HG03558 (cell line): Measurements from ENCODE around the gene MYT1.

Experiments
- ATAC-seq: cut with Tn5 transposase; IDR thresholded peaks from one replicate; pipeline ENCODE4 v1.9.1; 2021; ENCODE audit warnings: moderate number of reproducible peaks; ENCODE audit not compliant: unreplicated experiment; ENCODE audit errors: extremely low read depth

Gene MYT1

DNA sequence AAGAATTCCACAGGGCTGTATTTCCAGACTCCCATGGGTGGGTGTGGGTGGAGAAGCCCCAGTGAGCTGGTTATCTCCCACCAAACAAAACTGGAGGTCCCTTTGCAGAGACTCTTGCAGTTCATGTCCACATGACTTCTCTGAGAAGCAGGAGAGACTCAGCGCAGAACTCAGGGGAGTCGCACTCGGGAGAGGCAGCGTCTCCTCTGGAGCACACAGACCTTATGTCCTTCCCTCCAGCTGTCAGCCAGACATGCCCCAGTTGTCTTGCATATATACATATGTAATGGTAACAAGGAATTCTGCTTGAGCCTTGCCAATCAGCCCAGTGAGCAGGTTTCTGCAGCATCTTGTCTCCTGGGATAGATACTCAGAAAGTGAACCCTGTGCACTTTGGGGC is 23.8 kb downstream of the MYT1 start:
- ATAC-seq, result no peak

DNA sequence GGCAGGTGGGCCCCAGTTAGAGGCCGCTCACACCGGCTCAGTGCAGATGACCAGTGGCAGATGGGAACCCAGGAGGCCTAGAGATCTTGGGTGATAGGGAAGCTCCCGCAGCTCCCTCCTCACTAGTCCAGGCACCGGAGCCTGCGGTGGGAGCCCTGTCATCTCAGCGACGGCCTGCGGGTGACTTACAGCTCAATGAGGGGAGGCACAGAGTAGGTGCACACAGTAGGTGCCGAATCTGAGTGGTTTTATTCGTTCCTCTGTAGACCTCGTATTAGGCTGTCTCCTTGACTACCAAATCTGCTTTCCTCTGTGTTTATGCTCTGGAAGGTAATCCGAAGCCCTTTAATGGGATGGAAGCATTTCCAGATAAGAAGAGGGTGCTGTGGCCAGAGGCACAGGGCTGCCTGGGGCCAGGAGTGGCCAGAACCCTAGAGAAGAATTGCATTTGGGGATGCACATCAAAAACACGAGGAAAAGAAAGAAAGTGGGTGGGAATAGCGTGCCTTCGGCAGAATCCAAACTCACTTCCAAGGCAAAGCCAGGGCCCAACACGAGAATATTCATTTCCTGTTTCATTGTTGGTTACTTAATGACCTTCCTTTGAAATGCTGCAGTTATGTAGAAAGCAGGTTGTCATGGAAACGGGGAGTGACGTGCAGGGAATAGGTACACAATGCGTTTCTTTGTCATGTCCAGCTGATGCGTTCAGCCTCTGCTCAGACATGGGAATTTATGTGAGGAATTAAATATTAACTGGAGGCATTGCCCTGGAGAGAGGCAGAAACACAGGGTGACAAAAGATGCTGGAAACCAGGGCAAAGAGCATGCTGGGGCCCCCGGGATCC is 24.7 kb downstream of the MYT1 start:
- ATAC-seq, result no peak

DNA sequence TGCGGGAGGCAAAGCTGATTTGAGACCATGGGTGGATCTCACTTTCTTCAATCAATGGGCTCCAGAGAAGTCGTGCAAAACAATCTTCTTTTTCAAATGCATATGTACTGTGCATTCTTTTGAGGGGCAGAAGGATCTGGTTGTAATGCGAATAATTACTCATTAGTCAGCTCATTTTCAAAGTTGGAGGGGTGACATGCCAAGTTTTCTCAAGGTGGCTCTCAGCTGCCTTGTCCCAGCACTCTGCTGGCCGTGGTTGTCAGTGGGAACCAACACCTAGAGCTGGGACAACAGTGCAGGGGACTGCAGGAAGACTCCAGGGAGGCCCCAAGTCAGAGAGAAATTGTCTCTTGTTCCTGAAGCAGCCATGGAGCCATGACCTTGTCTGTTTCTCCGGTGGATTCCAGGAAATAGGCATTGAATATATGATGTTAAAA is 25.3 kb downstream of the MYT1 start:
- no peak for ATAC-seq

DNA sequence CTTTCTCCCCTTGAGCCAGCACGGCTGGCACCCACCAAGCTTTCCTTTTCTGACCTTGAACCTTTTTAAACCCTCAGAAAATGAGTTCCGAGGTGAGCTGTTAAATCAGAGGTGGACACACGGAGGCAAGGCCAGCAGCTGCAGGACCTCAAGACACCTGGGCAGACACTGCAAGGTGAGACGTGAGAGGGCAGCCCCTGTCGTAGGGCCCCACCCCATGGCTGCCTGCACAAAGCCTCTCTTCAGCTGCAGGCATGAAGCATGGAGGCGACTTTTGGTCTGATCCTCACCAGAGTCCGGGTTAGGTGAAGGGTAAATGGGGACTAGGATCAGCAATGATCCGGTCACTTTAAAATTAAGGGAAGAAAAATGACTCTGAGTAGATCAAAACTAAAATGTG is 25.7 kb downstream of the MYT1 start:
- ATAC-seq, result no peak

DNA sequence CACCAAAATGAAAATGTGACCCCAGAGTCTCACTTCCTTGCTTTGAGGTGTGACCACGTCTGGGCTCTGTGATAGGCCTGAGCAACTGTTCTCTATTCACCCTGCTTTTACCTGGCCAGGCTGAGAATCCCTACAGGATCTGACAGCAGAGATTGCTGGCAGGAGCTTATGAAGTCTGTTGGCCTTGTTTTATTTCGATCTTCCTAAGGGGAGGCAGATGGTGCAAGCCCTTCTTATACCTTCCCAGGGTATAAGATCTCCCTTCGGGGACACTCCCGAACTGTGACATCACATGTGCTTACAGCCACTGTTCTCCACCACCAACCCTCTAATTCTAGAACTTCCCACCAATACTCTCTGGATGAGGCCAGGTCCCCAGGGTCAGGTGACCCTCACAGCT is 26.8 kb downstream of the MYT1 start:
- ATAC-seq, result no peak

DNA sequence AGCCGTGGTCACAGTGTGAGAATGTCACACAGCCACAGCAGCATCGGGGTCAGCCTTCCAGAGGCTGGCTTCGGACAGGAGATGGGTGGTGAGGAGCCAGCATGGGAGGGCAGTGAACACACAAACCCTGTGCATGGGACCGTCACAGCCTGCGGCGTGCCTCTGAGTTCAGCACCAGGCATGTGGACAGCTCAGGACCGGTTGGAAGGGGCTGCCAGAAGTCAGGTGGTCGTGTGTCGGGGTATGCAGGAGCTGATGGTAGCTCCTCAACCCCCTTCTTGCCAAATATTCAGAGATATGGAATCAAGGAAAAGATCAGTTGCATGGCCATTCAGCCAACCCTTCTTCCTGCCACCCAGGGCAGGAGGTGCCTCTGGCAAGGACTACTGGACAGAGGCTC is 28.2 kb downstream of the MYT1 start:
- ATAC-seq, result no peak

DNA sequence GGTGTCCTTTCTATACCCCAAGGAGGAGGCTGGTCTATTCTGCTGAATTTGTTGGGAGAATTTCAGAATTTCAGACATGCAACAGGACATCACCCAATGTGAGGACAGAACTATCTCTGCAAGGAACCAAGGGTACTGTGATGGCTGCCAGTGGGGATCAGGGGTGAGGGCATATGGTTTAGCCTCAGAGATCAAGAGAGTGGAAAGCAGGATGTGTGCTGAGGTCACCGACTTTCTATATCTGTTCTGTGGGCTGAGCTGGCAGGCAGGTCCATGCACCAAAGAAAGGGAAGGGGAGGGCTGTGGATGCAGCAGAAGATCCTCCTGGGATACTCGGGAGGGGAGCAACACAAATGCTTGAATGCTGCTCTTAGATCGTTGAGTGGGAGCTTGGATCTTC is 28.8 kb downstream of the MYT1 start:
- ATAC-seq, result no peak

DNA sequence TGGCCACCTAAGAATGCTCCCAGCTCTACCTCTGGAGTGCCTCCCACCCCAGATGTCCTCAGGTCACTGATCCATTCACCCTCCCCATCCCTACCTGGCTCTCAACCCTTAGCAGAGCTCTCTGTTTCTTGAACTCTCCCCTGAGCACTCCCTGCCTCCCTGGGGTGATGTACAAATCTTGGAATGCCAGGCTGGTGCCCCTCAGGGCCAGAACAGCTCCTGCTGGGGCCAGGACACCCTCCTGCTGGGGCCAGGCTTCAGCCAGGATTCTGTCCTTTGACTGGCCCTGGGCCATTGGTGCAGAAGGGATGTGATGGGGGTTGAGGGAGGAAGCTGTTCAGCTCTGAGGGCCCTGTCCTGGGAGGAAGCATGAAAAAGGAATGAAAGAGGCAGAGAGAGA is 30.0 kb downstream of the MYT1 start:
- ATAC-seq, result no peak

DNA sequence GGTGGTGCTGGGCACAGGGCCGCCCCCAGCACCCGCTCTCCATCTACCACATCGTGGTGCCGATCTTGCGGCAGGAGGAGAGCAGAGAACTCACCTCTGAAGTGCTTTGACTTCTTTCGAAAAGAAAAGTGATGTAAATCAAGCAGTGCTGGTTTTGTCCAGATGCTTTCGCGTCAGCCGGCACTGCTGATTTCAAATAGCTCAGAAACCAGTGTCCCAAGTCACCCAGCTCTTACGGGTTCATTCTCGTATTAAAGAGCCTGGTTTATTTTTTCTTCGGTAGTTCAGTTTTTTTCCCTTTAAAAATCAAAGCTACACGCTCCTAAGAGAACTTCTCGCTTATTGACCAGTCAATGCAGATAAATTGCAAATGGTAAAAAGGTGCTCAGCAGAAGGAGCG is 32.1 kb downstream of the MYT1 start:
- ATAC-seq, result no peak

DNA sequence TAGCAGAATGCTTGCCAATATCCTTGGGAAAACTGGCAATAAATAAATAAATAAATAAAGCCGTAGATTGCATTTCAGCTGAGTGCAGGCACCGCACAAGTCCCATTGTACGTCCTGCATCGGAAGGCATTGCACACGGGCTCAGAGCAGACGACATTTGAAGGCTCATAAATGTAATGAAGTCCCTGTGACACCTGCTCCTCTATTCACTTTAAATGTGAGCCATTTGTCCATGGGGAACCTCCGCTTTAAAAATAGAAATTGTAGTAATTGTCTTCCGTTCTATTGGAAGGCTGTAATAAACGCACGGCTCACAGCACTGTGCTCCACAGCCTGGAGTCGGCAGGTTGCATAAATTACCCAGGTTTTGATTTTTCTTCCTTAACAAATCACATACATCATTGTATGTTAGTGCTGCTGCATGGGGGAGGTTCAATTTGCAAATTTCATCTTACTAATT is 32.6 kb downstream of the MYT1 start:
- no peak for ATAC-seq

DNA sequence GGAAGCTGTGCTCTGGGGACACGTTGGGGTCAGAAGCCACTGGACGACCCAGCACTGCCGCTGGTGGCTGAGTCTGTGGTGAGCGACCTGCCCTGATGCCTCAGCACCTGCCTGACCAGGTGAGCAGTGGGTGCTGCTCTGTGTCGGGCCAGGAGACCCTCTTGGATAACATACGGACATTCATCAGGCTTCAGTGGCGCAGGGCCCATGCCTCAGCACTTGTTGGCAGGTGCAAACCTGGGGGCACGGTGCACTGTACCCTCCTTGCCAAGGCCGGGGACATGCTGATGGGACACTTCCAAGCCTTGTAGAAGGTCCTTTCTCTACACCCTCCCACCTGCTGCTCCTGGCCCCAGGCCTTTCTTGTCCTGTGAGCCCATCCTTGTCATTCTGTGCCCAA is 34.1 kb downstream of the MYT1 start:
- no peak for ATAC-seq

DNA sequence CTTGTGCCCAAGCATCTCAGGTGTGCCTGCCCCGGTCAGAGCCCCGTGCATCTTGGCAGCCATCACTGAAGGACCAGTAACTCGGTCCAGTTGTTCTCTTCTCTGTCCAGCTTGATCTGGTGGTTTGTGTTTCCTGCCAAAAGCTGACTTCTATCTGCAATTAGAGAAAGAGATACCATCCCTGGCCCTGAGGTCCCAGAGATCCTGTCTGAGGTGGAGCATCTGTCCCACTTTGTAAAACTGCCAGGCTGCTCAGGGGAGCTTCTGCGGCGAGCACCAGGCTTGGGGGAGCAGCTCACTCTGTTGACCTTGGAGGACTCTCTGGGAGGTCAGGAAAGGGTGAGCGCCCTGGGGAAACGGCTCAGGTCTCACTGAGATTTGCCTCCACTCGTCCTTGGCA is 35.1 kb downstream of the MYT1 start:
- ATAC-seq, result no peak

DNA sequence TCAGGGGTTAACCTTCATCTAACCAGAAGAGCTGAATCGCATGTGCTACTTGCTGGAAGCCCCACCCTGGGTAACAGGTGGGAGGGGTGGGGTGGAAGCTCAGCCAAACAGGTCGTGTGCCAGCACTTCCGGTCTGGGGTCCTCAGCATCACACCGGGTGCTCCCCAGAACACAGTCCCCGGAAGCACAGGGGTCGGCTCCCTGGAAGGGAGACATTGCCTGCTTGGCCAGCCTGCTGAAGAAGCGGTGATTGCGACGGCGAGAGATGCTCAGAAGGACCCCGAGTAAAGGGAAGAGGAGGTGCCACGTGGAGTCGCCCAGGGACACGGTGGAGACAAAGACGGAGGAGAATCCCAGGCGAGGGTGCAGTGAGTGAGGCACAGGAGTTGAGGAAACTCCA is 36.5 kb downstream of the MYT1 start:
- ATAC-seq, result no peak

DNA sequence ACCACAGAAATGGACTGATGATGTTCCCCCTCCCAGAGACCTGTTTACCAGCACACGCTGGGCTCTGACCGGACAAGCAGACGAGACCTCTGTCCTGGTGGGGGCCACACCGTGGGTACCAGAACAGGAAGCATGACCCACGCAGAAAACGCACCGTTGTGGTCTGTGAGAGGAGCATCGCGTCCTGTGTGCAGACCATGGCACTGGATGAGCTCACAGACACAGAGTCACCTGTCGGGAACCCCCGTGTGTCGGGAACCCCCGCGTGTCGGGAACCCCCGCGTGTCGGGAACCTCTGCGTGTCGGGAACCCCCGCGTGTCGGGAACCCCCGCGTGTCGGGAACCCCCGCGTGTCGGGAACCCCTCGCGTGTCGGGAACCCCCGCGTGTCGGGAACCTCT is 37.4 kb downstream of the MYT1 start:
- no peak for ATAC-seq

DNA sequence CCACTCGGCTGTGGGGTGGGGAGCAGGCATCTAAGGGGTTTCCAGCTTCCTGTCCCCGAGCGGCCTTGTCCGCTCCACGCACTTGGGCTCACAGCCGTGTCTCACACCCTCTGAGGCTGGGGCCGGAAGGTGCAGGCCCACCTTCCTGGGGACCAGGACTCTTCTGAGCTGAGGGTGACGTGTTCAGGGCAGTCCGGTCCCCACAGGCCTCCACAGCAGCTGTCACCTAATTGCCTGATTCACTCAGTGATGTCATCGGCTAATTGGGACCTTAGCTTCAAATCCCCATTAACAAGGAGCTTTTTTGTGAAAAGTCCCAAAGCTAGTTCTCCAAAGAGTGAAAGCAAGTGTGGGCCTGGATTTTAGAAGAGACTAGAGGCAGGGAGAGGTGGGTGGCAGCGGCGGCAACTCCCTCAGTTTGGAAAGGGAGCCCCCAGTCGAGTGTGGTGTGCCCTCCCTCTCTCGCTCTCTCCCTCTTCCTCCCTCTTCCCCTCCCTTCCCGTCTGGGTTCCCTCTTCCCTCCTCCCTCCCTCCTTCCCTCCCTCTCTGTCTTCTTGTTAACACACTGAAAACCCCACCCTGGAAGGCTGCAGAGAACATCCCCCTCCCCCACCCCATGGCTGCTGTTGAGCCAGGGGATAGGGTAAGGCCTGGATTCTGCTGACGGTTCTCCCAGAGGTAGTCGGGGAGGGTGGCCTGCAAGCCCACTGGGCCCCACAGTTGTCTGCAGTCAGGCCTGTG is 39.0 kb downstream of the MYT1 start:
- no peak for ATAC-seq

DNA sequence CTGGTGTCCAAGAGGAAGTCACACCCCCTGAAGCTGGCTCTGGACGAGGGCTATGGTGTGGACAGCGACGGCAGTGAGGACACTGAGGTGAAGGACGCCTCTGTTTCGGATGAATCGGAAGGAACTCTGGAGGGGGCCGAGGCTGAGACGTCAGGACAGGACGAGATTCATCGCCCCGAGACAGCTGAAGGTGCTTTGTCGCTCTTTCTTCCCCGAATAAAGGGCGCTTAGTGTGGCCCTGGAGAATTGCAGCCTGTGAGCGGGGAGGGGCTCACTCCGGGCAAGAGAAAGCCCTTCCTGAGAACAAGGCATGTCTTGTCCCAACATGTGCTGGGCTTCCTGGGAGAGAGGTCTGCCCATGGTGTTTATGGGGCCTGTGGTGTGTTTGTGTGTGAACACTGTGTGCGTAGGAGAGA is 41.4 kb downstream of the MYT1 start:
- ATAC-seq, result no peak

DNA sequence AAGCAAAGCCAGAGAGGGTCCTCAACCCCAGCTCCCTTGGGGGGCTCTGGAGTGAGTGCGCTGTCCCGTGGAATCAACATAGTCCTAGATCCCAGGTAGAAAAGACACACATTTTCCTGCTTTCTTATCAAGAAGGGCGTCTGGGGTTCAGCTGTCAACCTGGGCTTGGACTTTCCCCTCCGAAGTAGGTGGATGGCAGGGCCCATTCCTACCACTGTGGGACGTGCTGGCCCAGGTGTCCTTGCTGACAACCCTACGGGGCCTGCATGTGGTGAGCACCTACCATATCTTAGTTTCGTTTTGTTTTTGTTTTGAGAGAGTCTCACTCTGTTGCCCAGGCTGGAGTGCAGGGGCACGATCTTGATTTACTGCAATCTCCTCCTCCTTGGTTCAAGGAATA is 42.4 kb downstream of the MYT1 start:
- ATAC-seq, result no peak

DNA sequence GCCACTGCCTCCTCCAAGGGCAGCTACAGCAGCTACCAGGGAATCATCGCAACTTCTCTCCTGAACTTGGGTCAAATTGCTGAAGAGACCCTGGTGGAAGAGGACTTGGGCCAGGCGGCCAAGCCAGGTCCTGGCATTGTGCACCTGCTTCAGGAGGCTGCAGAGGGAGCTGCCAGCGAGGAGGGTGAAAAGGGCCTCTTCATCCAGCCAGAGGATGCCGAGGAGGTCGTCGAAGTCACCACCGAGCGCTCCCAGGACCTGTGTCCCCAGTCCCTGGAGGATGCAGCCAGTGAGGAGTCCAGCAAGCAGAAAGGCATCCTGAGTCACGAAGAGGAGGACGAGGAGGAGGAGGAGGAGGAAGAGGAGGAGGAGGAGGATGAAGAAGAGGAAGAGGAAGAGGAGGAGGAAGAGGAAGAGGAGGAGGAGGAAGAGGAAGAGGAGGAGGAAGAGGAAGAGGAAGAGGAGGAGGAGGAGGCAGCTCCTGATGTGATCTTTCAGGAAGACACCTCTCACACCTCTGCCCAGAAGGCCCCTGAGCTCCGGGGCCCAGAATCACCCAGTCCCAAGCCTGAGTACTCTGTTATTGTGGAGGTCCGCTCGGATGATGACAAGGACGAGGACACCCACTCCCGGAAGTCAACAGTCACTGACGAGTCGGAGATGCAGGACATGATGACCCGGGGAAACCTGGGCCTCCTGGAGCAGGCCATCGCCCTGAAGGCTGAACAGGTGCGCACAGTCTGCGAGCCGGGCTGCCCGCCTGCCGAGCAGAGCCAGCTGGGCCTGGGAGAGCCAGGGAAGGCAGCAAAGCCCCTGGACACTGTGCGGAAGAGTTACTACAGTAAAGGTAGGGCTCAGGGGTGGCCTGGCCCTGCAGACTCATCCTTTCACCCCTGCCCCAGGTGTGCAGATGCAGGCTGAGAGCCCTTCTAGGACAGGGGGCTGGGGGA is 43.7 kb downstream of the MYT1 start:
- ATAC-seq, result no peak

DNA sequence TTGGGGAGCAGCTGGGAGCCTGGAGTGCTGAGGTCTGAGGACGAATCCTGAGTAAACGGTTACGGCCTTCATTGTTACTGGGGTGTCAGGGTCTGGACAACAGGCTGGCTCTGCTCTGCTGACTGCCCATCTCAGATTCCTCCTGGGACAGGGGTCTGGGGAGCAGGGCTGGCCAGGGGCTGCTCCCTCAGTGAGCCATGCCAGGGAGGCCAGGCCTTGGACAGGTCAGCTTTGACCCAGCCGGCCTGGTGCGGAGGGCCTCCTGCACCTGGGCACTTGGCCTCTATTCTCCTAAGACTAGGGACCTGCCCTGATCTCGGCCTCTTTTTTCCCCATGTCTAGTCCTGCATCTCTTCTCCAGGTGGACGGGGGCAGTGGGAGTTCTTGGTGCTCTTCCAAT is 44.9 kb downstream of the MYT1 start:
- no peak for ATAC-seq

DNA sequence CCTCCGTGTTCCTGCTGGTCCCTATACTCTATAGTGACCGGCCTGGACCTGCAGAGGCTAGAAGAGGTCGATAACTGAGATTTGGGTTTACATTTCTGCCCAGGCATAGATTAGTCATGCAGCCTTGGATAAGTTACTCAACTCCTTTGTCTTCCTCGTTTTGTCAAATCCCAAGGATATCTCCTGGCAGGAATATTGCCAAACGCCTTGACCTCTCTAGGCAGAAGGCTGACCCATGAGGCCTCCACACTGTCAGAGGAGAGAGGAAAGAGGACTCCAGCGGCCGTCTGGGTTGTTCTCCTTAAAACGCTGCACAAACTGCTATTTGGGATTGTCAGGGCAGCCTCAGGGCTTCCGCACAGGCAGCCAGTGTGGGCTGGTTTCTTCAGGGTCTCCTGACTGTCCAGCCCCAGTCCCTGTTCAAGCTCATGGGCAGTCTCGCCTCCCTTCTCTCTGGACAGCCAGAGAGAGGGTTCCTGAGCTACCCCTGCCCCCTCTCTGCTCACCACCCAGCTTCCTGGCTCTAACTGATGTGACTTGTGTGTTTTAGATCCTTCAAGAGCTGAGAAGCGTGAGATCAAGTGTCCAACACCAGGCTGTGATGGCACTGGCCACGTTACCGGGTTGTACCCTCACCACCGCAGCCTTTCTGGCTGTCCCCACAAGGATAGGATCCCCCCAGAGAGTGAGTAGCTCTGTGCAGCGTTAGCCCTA is 46.6 kb downstream of the MYT1 start:
- ATAC-seq, result no peak
